Activated naive CD8-positive, alpha-beta T cell treated with anti-CD3 and anti-CD28 coated beads, Interleukin-2, amount 50 U/mL, for 24 hours (primary cell): Measurements from ENCODE around the gene TRIM44.
"Not testable (repeated sequence)": the region's sequence is repeated elsewhere in the genome, so short reads cannot be mapped to it uniquely, and the experiment has no call there.

Experiments
- ATAC-seq: fragments of 150-1000 bp; cut with Tn5 transposase; one replicate; pipeline ENCODE4 v1.10.0; 2021
- DNase-seq: peaks from one replicate; pipeline ENCODE4 v3.0.0; 2021
- H3K27ac Mint-ChIP-seq: one replicate; pipeline ENCODE4 v1.8.0; 2021; ENCODE audit warnings: mild to moderate bottlenecking, mixed read lengths
- H3K27me3 Mint-ChIP-seq: one replicate; pipeline ENCODE4 v1.8.0; 2021; ENCODE audit warnings: mixed read lengths
- H3K36me3 Mint-ChIP-seq: one replicate; pipeline ENCODE4 v1.8.0; 2021; ENCODE audit warnings: low read depth, mixed read lengths
- H3K4me1 Mint-ChIP-seq: one replicate; pipeline ENCODE4 v1.8.0; 2021; ENCODE audit warnings: mixed read lengths
- H3K4me3 Mint-ChIP-seq: one replicate; pipeline ENCODE4 v1.8.0; 2021; ENCODE audit warnings: mild to moderate bottlenecking, moderate library complexity, mixed read lengths
- H3K9me3 Mint-ChIP-seq: one replicate; pipeline ENCODE4 v1.8.0; 2021; ENCODE audit warnings: mixed read lengths

TRIM44 gene

DNA sequence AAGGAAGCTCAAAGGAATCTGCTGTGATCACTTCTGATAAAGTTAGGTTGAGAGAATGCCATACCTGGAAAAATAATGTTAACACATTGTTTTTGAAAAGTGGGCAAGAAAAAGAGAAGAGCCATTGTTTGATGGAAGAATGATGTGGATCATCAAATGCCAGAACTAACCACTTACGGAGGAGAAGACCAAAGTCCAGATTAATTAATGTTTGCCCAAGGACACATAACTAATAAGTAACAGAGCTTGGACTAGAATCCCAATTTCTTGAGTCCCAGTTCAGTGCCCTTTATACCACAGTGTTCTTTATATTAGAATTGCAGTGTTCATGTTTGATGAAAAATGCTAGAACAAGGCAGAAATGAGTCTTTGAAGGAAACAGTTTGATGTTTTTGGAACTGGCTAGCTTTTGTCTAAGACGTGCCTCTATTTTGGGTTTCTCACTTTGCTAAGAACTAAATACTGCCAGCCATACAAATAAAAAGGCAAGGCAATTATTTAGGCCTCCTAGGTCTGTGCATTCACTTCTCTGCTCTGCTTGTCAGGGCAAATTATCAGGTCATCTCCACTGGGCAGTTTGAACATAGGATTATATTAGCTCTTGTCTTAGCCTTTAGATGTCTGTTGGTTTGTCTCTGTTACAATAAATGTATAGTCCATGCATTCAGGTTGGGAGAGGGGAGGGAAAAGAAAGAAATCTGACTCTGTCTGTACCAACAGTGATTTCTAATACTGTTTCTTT is 72.3 kb downstream of the TRIM44 start:
- peaks cover 75% of the 10 kb centered on the region for H3K36me3 Mint-ChIP-seq
- H3K27me3 Mint-ChIP-seq, result no peaks in the 10 kb centered on the region
- ATAC-seq, result no peak
- no peak overlapping the region for H3K4me3 Mint-ChIP-seq
- peaks cover 10% of the 10 kb centered on the region for H3K4me1 Mint-ChIP-seq
- H3K27ac Mint-ChIP-seq, result no peak overlapping the region
- no peak for DNase-seq
- H3K9me3 Mint-ChIP-seq, result peaks cover 19% of the 10 kb centered on the region

DNA sequence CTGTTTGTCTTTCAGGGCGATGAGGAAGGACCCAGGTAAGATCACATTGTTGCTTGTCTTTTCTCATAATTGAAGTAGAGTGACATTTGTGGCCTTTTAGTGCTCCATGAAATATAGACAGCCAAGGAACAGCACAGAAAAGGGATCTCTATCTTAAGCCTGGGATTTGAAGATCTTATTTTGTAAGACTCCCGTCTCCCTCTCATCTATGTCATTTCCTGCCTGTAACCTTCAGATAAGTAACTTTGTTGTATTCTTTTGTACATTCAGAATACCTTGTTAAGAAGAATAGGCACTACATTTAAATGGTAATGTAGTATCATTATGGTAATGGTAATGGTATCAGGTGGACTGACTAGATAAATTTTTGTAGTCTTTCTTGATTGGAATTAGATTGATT is 72.8 kb downstream of the TRIM44 start:
- no peak for DNase-seq
- ATAC-seq, result no peak
- Mint-ChIP-seq H3K27ac (no peak overlapping the region), H3K9me3 (peaks cover 14% of the 10 kb centered on the region), H3K4me1 (peaks cover 10% of the 10 kb centered on the region), H3K4me3 (no peak overlapping the region), H3K36me3 (peaks cover 69% of the 10 kb centered on the region), H3K27me3 (no peaks in the 10 kb centered on the region)

DNA sequence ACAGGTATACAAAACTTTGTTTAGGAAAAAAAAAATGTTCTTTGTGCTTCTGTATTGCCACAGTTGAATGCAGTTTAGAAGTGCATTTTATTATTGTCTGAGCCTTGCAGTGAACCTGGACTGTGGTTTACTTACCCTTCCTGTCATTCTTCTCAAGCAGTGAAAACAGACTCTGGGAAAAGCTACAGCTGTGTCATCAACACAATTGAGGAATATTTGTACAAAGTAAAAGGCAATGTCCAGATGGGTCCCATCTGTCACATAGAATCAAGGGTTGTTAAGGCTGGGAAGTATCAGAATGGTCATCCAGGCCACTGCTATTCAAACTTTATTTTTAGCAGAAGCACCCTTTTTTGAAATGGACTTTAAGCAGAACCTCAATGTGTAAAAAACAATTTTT is 73.3 kb downstream of the TRIM44 start:
- H3K27ac Mint-ChIP-seq, result no peak overlapping the region
- no peaks in the 10 kb centered on the region for H3K27me3 Mint-ChIP-seq
- DNase-seq, result no peak
- H3K4me3 Mint-ChIP-seq, result no peak overlapping the region
- no peak for ATAC-seq
- peaks cover 68% of the 10 kb centered on the region for H3K36me3 Mint-ChIP-seq
- H3K9me3 Mint-ChIP-seq, result peaks cover 13% of the 10 kb centered on the region
- H3K4me1 Mint-ChIP-seq, result peaks cover 12% of the 10 kb centered on the region

DNA sequence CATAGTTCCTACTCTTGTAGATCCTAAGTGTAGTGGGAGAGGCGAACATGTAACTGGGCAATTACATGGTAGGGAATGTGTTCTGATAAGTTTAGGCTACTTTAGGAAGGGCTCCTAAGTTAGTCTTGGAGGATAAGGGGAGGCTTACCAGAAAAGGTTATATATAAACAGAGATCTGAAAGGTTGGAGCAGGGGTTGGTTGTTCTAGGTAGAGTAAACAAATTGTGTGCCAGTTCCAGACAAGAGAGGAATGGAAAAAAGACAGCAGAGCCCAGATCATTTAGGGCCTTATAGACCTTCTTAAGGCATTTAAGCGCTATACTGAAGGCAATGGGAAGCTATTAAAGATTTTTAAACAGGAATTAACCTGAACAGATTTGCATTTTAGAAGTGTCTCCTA is 74.4 kb downstream of the TRIM44 start:
- H3K27ac Mint-ChIP-seq, result no peak overlapping the region
- peaks cover 13% of the 10 kb centered on the region for H3K4me1 Mint-ChIP-seq

DNA sequence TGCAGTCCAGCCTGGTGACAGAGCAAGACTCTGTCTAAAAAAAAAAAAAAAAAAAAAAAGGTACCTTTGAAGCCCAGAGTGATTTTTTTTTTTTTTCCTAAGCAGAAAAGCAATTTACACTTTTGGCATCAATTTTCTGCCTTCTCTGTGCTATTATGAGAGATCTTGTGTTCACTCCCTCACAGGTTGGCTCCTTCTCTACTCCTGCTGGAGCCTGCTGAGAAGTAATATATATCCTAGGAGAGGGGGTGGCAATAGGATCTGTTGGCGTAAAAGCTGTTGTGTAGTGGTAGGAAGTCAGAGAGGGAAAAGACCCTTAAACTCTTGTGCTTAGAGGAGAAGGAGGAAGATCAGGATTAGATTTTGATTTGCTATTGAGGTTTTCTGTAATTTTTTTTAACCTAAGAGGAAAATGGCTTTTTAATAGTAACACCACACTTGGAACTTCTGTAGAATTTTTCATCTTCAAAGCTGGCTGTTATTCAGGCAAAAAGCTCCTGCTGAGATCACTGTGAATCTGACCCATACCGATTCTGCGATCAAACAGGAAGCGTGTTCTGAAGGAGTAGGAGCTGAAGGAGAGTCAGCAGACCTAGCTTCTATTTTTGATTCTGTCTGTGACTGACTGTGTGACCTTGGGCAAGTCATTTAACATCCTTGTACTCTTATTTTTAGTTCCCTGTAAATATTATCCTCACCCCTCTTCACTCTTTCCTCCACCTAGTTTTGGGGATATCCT is 77.7 kb downstream of the TRIM44 start:
- Mint-ChIP-seq H3K4me3 (no peak overlapping the region), H3K9me3 (peaks cover 4% of the 10 kb centered on the region), H3K4me1 (peaks cover 8% of the 10 kb centered on the region), H3K36me3 (peaks cover 50% of the 10 kb centered on the region), H3K27ac (no peak overlapping the region), H3K27me3 (no peaks in the 10 kb centered on the region)
- ATAC-seq (no peak), DNase-seq (no peak)

More for the DNA sequence above, 74.4 kb downstream of the TRIM44 start:
- Mint-ChIP-seq H3K4me3 (no peak overlapping the region), H3K27me3 (no peaks in the 10 kb centered on the region), H3K9me3 (peaks cover 11% of the 10 kb centered on the region), H3K36me3 (peaks cover 61% of the 10 kb centered on the region)
- DNase-seq (no peak), ATAC-seq (no peak)

DNA sequence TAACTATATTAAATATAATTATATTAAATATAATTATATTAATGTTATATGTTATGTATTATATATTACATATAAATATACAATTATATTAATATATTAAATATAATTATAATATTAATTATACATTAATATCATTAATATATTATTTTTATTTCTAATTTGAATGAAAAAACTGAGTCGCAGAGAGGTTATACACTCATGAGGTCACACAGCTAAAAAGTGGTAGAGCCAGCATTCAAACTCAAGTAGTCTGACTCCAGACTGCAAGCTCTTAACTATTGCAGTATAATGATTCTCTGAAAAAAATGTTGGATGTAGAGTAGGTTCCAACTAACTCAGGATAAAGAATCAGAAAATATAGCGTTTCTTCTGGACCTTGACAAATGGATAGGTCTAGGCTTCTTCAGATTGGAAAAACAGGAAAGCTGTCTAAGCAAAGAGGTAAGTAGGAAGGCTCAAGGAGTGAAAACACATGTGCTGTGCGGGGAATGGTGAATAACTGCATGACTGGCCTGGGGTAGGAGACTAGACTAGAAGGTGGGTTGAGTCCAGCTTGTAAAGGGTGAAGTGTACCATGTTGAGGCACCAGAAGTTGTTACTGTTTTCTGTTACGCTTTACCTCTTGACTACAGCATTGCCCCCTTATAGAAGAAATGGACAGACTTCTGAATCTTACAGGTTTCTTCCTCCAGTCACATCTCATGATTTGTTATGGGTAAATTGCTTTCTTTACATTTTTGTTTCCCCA is 80.3 kb downstream of the TRIM44 start:
- H3K9me3 Mint-ChIP-seq, result no peaks in the 10 kb centered on the region
- H3K27ac Mint-ChIP-seq, result no peak overlapping the region
- no peak overlapping the region for H3K4me3 Mint-ChIP-seq
- H3K4me1 Mint-ChIP-seq, result peaks cover 3% of the 10 kb centered on the region
- DNase-seq (no peak), ATAC-seq (no peak)
- no peaks in the 10 kb centered on the region for H3K27me3 Mint-ChIP-seq
- peaks cover 40% of the 10 kb centered on the region for H3K36me3 Mint-ChIP-seq

DNA sequence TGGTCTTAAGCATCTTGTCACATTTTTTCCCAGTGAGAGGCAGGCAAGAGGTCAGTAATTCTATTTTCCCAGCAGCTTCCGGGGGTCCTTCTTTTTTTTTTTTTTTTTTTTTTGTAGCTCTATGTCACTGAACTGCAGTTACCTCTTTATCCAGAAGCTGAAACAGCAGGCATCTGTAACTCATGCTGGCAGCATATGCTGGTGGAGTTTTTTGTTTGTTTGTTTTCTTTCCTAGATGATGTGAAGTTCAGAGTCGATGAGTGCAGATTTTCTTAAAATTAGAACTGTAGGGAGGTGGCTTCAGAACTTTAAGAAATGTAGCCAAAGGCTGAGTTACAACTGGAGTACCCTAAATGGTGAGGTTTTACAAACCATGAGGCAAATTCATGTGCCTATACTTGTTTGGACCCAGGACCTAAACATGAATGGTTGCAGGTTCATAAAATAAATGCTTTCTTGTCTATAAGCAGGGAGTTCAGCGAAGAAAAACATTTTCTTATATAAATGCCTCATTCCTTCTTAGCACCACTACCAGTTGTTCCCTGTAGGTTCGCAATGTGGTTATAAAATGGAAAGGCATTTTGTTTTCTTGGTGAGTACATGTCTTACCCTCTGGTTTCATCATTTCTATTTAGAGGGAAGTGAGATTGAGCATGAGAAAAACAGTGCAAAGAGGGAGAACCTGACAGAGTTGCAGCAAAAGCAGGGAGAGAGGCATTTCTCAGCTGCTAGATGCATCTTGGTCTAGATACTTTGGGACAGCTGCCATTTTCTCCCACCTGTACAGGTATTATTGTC is 84.0 kb downstream of the TRIM44 start:
- no peak for DNase-seq
- Mint-ChIP-seq H3K4me1 (no peaks in the 10 kb centered on the region), H3K4me3 (no peak overlapping the region), H3K27me3 (no peaks in the 10 kb centered on the region), H3K36me3 (peaks cover 33% of the 10 kb centered on the region), H3K9me3 (no peaks in the 10 kb centered on the region), H3K27ac (no peak overlapping the region)
- no peak for ATAC-seq

DNA sequence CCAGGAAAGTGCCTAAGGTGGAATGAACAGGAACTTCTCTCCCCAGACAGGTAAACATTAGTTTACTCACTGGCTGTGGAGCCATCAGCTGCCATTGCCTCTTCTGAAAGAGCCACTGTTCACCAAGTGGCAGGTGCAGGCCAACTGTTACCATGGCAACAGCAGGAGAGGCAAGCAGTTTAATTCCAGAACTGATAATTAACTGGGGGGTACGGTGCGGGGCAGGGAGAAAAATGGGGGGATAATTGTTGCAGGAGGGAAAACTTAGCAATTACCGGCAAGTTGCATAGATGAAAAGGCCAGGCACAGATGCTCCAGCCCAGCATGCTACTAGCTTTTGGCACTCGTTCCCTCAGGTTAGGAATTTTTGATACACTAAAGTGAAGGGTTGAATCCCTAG is 85.1 kb downstream of the TRIM44 start:
- Mint-ChIP-seq H3K4me3 (no peak overlapping the region), H3K4me1 (no peaks in the 10 kb centered on the region), H3K9me3 (no peaks in the 10 kb centered on the region), H3K27ac (no peak overlapping the region), H3K36me3 (peaks cover 42% of the 10 kb centered on the region), H3K27me3 (no peaks in the 10 kb centered on the region)
- ATAC-seq (no peak), DNase-seq (no peak)

DNA sequence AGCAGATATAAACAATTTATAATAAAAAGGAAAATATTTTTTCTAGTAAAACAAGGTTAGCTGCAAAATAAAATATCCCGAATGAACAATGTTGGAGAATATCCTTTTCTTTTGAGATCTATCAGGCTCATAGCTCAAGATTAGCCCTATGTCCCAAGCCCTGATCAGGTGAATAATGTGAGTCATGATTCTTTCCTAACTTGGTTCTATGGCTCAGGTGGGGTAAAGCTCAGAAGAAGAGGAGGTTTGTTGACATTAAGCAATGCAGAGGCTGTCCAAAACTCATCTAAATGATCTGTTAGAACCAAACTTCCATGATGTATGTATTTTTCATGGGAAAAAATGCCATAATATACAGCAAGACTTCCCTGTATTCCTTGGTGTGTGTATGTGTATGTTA is 86.1 kb downstream of the TRIM44 start:
- ATAC-seq (no peak), DNase-seq (no peak)
- Mint-ChIP-seq H3K27ac (no peak overlapping the region), H3K36me3 (peaks cover 40% of the 10 kb centered on the region), H3K9me3 (no peaks in the 10 kb centered on the region), H3K27me3 (no peaks in the 10 kb centered on the region), H3K4me3 (no peak overlapping the region), H3K4me1 (no peaks in the 10 kb centered on the region)

DNA sequence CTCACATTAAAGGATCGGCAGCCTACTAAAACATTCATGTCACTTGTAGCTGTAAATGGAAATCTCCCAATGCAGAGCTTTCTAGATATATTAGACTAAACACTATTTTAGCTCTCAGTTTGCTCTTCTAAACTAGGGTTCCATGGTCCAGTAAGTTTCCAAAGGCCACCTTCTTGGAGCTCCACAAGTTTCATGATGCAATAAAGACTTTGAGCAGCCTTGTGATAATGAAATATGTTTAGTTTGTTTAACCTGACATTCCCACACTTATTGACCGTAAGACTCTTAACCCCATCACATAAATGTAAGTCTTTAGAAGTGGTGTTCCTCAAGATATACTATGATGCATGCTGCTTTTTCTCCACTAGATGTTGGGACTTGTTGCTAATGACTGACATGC is 87.7 kb downstream of the TRIM44 start:
- no peak overlapping the region for H3K27ac Mint-ChIP-seq
- peaks cover 40% of the 10 kb centered on the region for H3K36me3 Mint-ChIP-seq
- no peaks in the 10 kb centered on the region for H3K27me3 Mint-ChIP-seq
- ATAC-seq (no peak), DNase-seq (no peak)
- no peak overlapping the region for H3K4me3 Mint-ChIP-seq
- no peaks in the 10 kb centered on the region for H3K4me1 Mint-ChIP-seq
- peaks cover 4% of the 10 kb centered on the region for H3K9me3 Mint-ChIP-seq

DNA sequence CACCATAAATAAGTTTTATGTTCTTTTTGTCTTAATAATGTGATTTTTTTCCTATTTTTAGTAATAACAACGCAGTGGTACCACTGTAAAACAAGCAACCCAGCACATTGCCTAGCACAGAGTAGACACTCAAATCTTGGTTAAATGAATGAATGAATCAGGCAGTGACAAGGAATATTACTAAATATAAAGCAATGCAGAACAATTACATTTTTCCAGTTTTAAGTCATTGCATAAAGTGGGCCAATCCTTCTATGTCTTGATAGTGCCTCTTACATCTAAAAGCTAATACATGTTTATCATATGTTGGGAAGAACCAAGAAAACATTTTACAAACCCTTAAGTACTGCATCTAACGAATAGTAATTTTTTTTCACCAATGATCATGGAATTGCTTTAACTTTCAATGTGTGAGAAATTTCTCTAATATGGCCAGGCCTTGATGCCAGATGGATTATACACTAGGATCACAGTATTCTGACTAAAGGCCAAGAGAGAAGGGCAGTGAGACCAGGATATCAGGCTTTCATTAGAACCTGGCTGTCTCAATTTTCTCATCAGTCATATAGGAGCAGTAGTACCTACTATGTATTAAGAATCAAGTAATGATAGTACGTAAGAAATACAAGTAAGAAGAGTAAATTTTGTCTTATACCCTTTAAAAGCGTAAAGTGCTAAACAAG is 88.5 kb downstream of the TRIM44 start:
- peaks cover 38% of the 10 kb centered on the region for H3K36me3 Mint-ChIP-seq
- no peak overlapping the region for H3K4me3 Mint-ChIP-seq
- H3K27ac Mint-ChIP-seq, result no peak overlapping the region
- H3K27me3 Mint-ChIP-seq, result no peaks in the 10 kb centered on the region
- no peak for DNase-seq
- peaks cover 4% of the 10 kb centered on the region for H3K9me3 Mint-ChIP-seq
- no peaks in the 10 kb centered on the region for H3K4me1 Mint-ChIP-seq
- no peak for ATAC-seq

DNA sequence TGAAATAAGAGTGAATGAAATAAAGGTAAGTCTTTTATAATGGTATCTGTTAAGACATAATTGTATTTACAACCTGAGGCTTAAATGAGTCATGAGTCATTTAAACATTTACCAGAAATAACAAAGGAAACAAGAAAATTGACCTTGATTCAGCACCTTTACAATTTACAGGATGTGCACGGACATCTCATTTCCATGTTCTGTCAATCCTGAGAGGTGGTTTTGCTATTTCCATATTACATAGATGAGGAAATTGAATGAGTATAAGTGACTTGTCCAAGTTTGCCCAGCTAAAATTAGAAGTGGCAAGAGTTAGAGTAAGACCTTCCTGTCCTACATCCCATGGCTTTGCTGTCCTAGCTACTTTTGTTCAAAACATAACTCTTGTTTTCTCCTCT is 89.1 kb downstream of the TRIM44 start:
- Mint-ChIP-seq H3K9me3 (peaks cover 4% of the 10 kb centered on the region), H3K4me1 (no peaks in the 10 kb centered on the region), H3K27ac (no peak overlapping the region), H3K27me3 (no peaks in the 10 kb centered on the region), H3K36me3 (peaks cover 34% of the 10 kb centered on the region), H3K4me3 (no peak overlapping the region)
- ATAC-seq, result no peak
- DNase-seq, result no peak

DNA sequence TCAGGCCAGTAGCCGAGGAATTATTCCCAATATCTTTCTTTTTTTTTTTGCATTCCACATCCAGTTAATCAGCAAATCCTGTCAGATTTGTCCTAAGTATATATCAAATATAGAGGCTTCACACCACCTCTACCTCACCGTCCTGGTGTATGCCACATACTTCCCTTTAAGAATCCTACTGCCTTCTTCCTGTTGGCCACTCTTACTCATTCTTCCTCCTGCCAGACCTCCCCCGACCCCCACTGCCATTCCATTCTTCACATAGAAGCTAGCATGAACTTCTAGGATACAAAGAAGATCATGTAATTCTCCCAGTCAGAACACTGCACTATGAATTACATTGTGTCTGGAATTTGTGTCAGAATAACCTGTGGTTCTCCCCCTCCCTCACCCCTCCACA is 89.5 kb downstream of the TRIM44 start:
- DNase-seq (no peak), ATAC-seq (no peak)
- Mint-ChIP-seq H3K4me1 (no peaks in the 10 kb centered on the region), H3K27me3 (no peaks in the 10 kb centered on the region), H3K9me3 (peaks cover 4% of the 10 kb centered on the region), H3K4me3 (no peak overlapping the region), H3K27ac (no peak overlapping the region), H3K36me3 (peaks cover 39% of the 10 kb centered on the region)

DNA sequence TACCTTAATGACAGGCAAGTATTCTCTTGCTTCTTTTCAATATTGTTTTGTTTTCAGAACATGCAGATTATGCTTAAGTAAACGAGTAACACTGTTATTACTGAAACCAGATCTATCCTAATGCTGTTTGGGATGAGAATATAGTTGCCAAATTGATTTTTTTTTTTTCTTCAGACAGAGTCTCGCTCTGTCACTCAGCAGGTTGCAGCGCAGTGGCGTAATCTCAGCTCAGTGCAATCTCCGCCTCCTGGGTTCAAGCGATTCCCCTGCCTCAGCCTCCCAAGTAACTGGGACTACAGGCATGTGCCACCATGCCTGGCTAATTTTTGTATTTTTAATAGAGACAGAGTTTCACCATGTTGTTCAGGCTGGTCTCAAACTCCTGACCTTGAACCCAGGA is 91.0 kb downstream of the TRIM44 start:
- not testable (repeated sequence) for H3K27me3 Mint-ChIP-seq, H3K4me3 Mint-ChIP-seq, H3K9me3 Mint-ChIP-seq, H3K4me1 Mint-ChIP-seq, ATAC-seq, DNase-seq, H3K27ac Mint-ChIP-seq
- peaks cover 45% of the 10 kb centered on the region for H3K36me3 Mint-ChIP-seq
